ENCODE measurements around the gene LTBP2.

- TF ChIP-seq CTCF (IDR thresholded peaks at IDR 0.05; ENCODE audit: low read depth, low read length, poor library complexity, severe bottlenecking), result no peak
- TF ChIP-seq EZH2phosphoT487 (IDR thresholded peaks at IDR 0.05; ENCODE audit: borderline replicate concordance, low read length), result no peak
Observed at GRCh38 chr14:74641601-74642391, 29.8 kb upstream of the LTBP2 start.

All from DOHH2 (cell line).